A549 (cell line): Measurements from ENCODE around the gene MRPS18A. TPM values are rescaled to one million over a fixed set of nuclear protein-coding genes. Genes with fewer than 3 reads are reported as not detected.
A peak's percentile ranks its signal among the peaks of the same experiment; 100 is the strongest.

Experiments used
- ATAC-seq, 2 experiments: fragments of 200-7000 bp in 1 of 2; fragments of >200 bp in 1 of 2; cut with Nextera tagmentation in 1 of 2; cut with Tn5 transposase in 1 of 2; 3 replicates each; pipeline versions ENCODE4 v1.8.0 to v1.9.1; 2018 to 2020; ENCODE audit warnings: mild to moderate bottlenecking in 1 of 2, moderate library complexity in 1 of 2
- CTCF ChIA-PET: fragments of 300-600 bp; sonication (Branson Sonifier 250); formaldehyde crosslinking; extraction: SDS; loops from one replicate; lab custom pipeline; 2021; ENCODE audit warnings: antibody characterized with exemption, inconsistent platforms; lab: Yijun Ruan, JAX
- POLR2A ChIA-PET: fragments of 350-600 bp; formaldehyde crosslinking; extraction: SDS; loops from one replicate; lab custom pipeline; 2021; ENCODE audit warnings: antibody characterized with exemption, inconsistent platforms; lab: Yijun Ruan, JAX
- DNase-seq, 2 experiments: peaks; one replicate each; pipeline versions ENCODE4 v3.0.0 to v3.0.0-alpha.2; 2011 to 2016; ENCODE audit warnings: low read depth in 1 of 2, low spot score in 1 of 2
- FAIRE-seq: peaks from 2 replicates; lab custom pipeline; 2011; peaks lifted over from hg19 to GRCh38; lab: Jason Lieb, UNC
- H3K27ac ChIP-seq, 2 experiments: fragments of >200 bp; sonication (Bioruptor Twin); formaldehyde crosslinking; 3 replicates each; pipeline ENCODE4 v1.5.1; 2016 to 2017
- H3K4me1 ChIP-seq: fragments of >200 bp; sonication (Bioruptor Twin); formaldehyde crosslinking; 3 replicates; pipeline ENCODE4 v1.6.1; 2016
- H3K4me2 ChIP-seq: fragments of >200 bp; sonication (Bioruptor Twin); formaldehyde crosslinking; 3 replicates; pipeline ENCODE4 v1.6.1; 2016
- H3K4me3 ChIP-seq: fragments of >200 bp; sonication (Bioruptor Twin); formaldehyde crosslinking; 3 replicates; pipeline ENCODE4 v1.5.1; 2016
- H3K9me3 ChIP-seq: fragments of >200 bp; sonication (Bioruptor Twin); formaldehyde crosslinking; 3 replicates; pipeline ENCODE4 v1.6.1; 2016
- CBX8 ChIP-seq: fragments of 200-600 bp; sonication (generic); IDR thresholded peaks from 2 replicates; pipeline ENCODE4 v1.6.1; 2016
- EHF ChIP-seq: fragments of 250-450 bp; sonication (Bioruptor Pico); IDR thresholded peaks from 2 replicates; pipeline ENCODE4 v1.5.0; 2020; ENCODE audit warnings: mild to moderate bottlenecking
- FOSL2 ChIP-seq, 2 experiments: fragments of 450-650 bp in 1 of 2; fragments of >200 bp in 1 of 2; sonication (Bioruptor Twin) in 1 of 2; formaldehyde crosslinking; IDR thresholded peaks; 2 replicates each; pipeline versions ENCODE4 v1.5.0 to v1.6.1; 2016 to 2020; ENCODE audit warnings: mild to moderate bottlenecking in 1 of 2, moderate library complexity in 1 of 2
- HEYL ChIP-seq: fragments of 250-450 bp; sonication (Bioruptor Pico); IDR thresholded peaks from 2 replicates; pipeline ENCODE4 v1.8.0; 2021; ENCODE audit warnings: mild to moderate bottlenecking, moderate library complexity
- HOXB13 ChIP-seq: fragments of 250-450 bp; sonication (Bioruptor Pico); IDR thresholded peaks from 2 replicates; pipeline ENCODE4 v1.5.0; 2020; ENCODE audit warnings: low read depth, mild to moderate bottlenecking, moderate library complexity
- JUN ChIP-seq, 2 experiments: fragments of >200 bp; sonication (Bioruptor Twin); formaldehyde crosslinking; IDR thresholded peaks; 2 replicates in 1 of 2; 3 replicates in 1 of 2; pipeline ENCODE4 v1.6.1; 2016 to 2017
- JUNB ChIP-seq: fragments of >200 bp; sonication (Bioruptor Twin); formaldehyde crosslinking; IDR thresholded peaks from 2 replicates; pipeline ENCODE4 v1.6.1; 2016
- KDM5A ChIP-seq: fragments of 200-600 bp; sonication (generic); IDR thresholded peaks from 2 replicates; pipeline ENCODE4 v1.6.1; 2016; ENCODE audit warnings: antibody characterized with exemption, mild to moderate bottlenecking
- MAX ChIP-seq: IDR thresholded peaks from 2 replicates; pipeline ENCODE4 v1.6.1; 2012
- MYC ChIP-seq: IDR thresholded peaks from 2 replicates; pipeline ENCODE4 v1.6.1; 2012; ENCODE audit warnings: mild to moderate bottlenecking, inconsistent platforms, low read length, improper control_type of control experiment, borderline replicate concordance
- NPAS2 ChIP-seq: fragments of 250-450 bp; sonication (Bioruptor Pico); IDR thresholded peaks from 2 replicates; pipeline ENCODE4 v1.8.0; 2022; ENCODE audit warnings: mild to moderate bottlenecking, moderate library complexity, borderline replicate concordance
- PBX3 ChIP-seq: IDR thresholded peaks from 2 replicates; pipeline ENCODE4 v1.6.1; 2012
- PHF8 ChIP-seq: fragments of 200-600 bp; sonication (generic); IDR thresholded peaks from 2 replicates; pipeline ENCODE4 v1.6.1; 2016; ENCODE audit warnings: low read depth, mild to moderate bottlenecking, antibody characterized with exemption, moderate library complexity, borderline replicate concordance
- POLR2A ChIP-seq: IDR thresholded peaks from 2 replicates; pipeline ENCODE4 v1.6.1; 2012; ENCODE audit warnings: mild to moderate bottlenecking, low read length
- SMC3 ChIP-seq: fragments of >200 bp; sonication (Bioruptor Twin); formaldehyde crosslinking; IDR thresholded peaks from 3 replicates; pipeline ENCODE4 v1.6.1; 2018; ENCODE audit warnings: inconsistent platforms
- WGBS: methylation state at CpG from one replicate; pipeline ENCODE4 v1.1.6; 2017; ENCODE audit errors: missing lambda C conversion rate; 5-methylcytosine and 5-hydroxymethylcytosine counted together
- polyA minus RNA-seq: library from RNA; depleted of rRNA, polyadenylated mRNA; stranded (reverse); fragments of >200 nt; gene quantifications from 2 replicates; pipeline ENCODE4 v1.2.3, GENCODE V29; 2011; rRNA and poly(A)+ RNA removed
- polyA plus RNA-seq, 4 experiments: library from polyadenylated mRNA; depleted of rRNA in 3 of 4; stranded (reverse); fragments of >200 nt; fragmentation: RNase III in 1 of 4; extraction: RNeasy Plus Mini Kit Qiagen cat#74134 plus additional on column Dnase treatment in 1 of 4; gene quantifications; 2 replicates in 3 of 4; 3 replicates in 1 of 4; pipeline ENCODE4 v1.2.3, GENCODE V29; 2011 to 2017

Gene MRPS18A
- polyA plus RNA-seq (2011; rRNA removed): 44.2 and 54.2 TPM in 2 replicates
- 63.2 and 69.3 TPM in 2 replicates for polyA plus RNA-seq (2012; cell fraction: cytosol; rRNA removed)
- 48.8 and 60.2 TPM in 2 replicates for polyA plus RNA-seq (2012; cell fraction: nucleus; rRNA removed)
- 38.0 to 42.1 TPM (median 41.1 TPM) in 3 replicates for polyA plus RNA-seq (2017; fragmentation: RNase III; extraction: RNeasy Plus Mini Kit Qiagen cat#74134 plus additional on column Dnase treatment)
- polyA minus RNA-seq: 60.9 and 76.0 TPM in 2 replicates

- TF ChIP-seq FOSL2 (IDR thresholded peaks at IDR 0.05) (no peak), FOSL2 (CRISPR knock-in tag; IDR thresholded peaks at IDR 0.05) (peak; percentile 55), MYC (no peak), POLR2A (peak; percentile 62), KDM5A (peak; percentile 83), PHF8 (peak; percentile 64; the same call in 1 of the 2 replicates), SMC3 (no peak), JUN (IDR thresholded peaks at IDR 0.05) (peak in 1 of 2 experiments; percentile 68; a peak in 1 of 5 replicates), PBX3 (no peak)
- Histone ChIP-seq H3K4me1 (peaks cover 11% of the 10 kb centered on the region; the same call in 2 of the 3 replicates), H3K4me3 (peak within 1 kb of the TSS; percentile 98), H3K9me3 (no peaks in the 10 kb centered on the region), H3K27ac (peak within 1 kb of the TSS; percentile 90), H3K4me2 (peak within 1 kb of the TSS; percentile 98)
- DNase-seq: peak; percentile 65 to 74
- no peak for FAIRE-seq
- ChIA-PET POLR2A (no interaction called here), CTCF (interaction anchor here (1.1 to 1.7 kb wide), 4 partner anchors 18 to 80 kb away, joined by 3 to 6 read pairs (median 4); no protein-coding TSS in a partner anchor)
- ATAC-seq: peak; percentile 99 to 100
- WGBS: 7% methylated on average over 42 of the region's 43 CpGs
These were observed at the start of gene MRPS18A for GRCh38 chr6:43687437-43688347. MRPS18A (minus strand) TSS chr6:43687791; CDS start chr6:43687779, 12 bp downstream.

GRCh38 chr6:43736844-43737243 lies 49.3 kb upstream of the MRPS18A start:
- no peak overlapping the region for H3K4me3 ChIP-seq
- ChIA-PET POLR2A (no interaction called here), CTCF (no interaction called here)
- no peak for FAIRE-seq
- no peak for TF ChIP-seq NPAS2 (CRISPR knock-in tag)
- no peak for TF ChIP-seq JUNB
- TF ChIP-seq HEYL: no peak
- no peak overlapping the region for H3K27ac ChIP-seq
- DNase-seq: no peak
- H3K4me2 ChIP-seq: no peak overlapping the region
- WGBS: 60% methylated on average over 2 of the region's 2 CpGs
- peaks cover 7% of the 10 kb centered on the region; the same call in 2 of the 3 replicates for H3K4me1 ChIP-seq
- no peak for ATAC-seq
- H3K9me3 ChIP-seq: no peaks in the 10 kb centered on the region; the same call in 2 of the 3 replicates

- peaks cover 4% of the 10 kb centered on the region; the same call in 2 of the 3 replicates for H3K9me3 ChIP-seq
- no peak for TF ChIP-seq CBX8
- TF ChIP-seq MYC: no peak
- TF ChIP-seq EHF (CRISPR knock-in tag): no peak
- no peak for TF ChIP-seq HOXB13 (CRISPR knock-in tag)
- TF ChIP-seq MAX: no peak
- TF ChIP-seq, all 56 proteins: peak for 0
- DNase-seq (no peak), FAIRE-seq (no peak), ATAC-seq (no peak)
- 50% methylated on average over 2 of the region's 2 CpGs for WGBS
- no peak overlapping the region for H3K27ac ChIP-seq
- peaks cover 2% of the 10 kb centered on the region; the same call in 2 of the 3 replicates for H3K4me1 ChIP-seq
- H3K4me3 ChIP-seq: no peak overlapping the region
- POLR2A ChIA-PET: no interaction called here
- CTCF ChIA-PET: interaction anchor here (0.9 to 2.6 kb wide), 4 partner anchors 12 to 70 kb away, joined by 3 to 9 read pairs (median 5); partner anchors contain the start of gene VEGFA
- no peak overlapping the region for H3K4me2 ChIP-seq
These were observed 48.7 kb upstream of the MRPS18A start for GRCh38 chr6:43736211-43736786.
